HL-60 (cell line): ENCODE measurements around the gene ABCA9.

ENCODE experiments used
- DNase-seq, 2 experiments: peaks; one replicate each; pipeline ENCODE4 v3.0.0-alpha.2; 2010 to 2020; ENCODE audit warnings: low read depth in 1 of 2, low spot score in 1 of 2
- H3K27ac ChIP-seq: fragments of 250-450 bp; sonication (Bioruptor Pico); replicated peaks from 2 replicates; pipeline ENCODE4 v1.5.1; 2020; ENCODE audit warnings: mild to moderate bottlenecking, moderate library complexity
- H3K27me3 ChIP-seq: fragments of 250-450 bp; sonication (Bioruptor Pico); 2 replicates; pipeline ENCODE4 v1.5.1; 2021; ENCODE audit warnings: mild to moderate bottlenecking, moderate library complexity; ENCODE audit not compliant: insufficient read depth, poor library complexity, severe bottlenecking
- H3K4me3 ChIP-seq: replicated peaks from 2 replicates; pipeline ENCODE4 v1.5.1; 2011; ENCODE audit warnings: mild to moderate bottlenecking, control low read depth, low read length; ENCODE audit not compliant: insufficient read depth
- CTCF ChIP-seq: IDR thresholded peaks from one replicate; pipeline ENCODE4 v1.5.1; 2011; ENCODE audit warnings: low read length, control low read depth, inconsistent platforms; ENCODE audit not compliant: insufficient read depth
- POLR2AphosphoS5 ChIP-seq: IDR thresholded peaks from 2 replicates; pipeline ENCODE4 v1.6.1; 2012; ENCODE audit warnings: low read depth
- REST ChIP-seq: IDR thresholded peaks from 2 replicates; pipeline ENCODE4 v1.6.1; 2012; ENCODE audit warnings: low read depth; ENCODE audit not compliant: insufficient replicate concordance
- SPI1 ChIP-seq: IDR thresholded peaks from 2 replicates; pipeline ENCODE4 v1.6.1; 2012; ENCODE audit warnings: low read depth, mild to moderate bottlenecking, borderline replicate concordance

Gene ABCA9

GRCh38 chr17:69042308-69042707 is 18.4 kb downstream of the ABCA9 start:
- no peaks in the 10 kb centered on the region for H3K27me3 ChIP-seq
- H3K4me3 ChIP-seq = no peak overlapping the region
- no peak for TF ChIP-seq POLR2AphosphoS5
- no peak for TF ChIP-seq CTCF
- H3K27ac ChIP-seq = no peak overlapping the region
- DNase-seq = no peak

- H3K27me3 ChIP-seq = no peaks in the 10 kb centered on the region
- DNase-seq = no peak
- no peak overlapping the region for H3K4me3 ChIP-seq
- TF ChIP-seq CTCF (no peak), SPI1 (no peak)
- H3K27ac ChIP-seq = no peak overlapping the region
Measured at GRCh38 chr17:69031839-69032238, 28.9 kb downstream of the ABCA9 start.

GRCh38 chr17:69030169-69030568 is 30.6 kb downstream of the ABCA9 start:
- Histone ChIP-seq H3K4me3 (no peak overlapping the region), H3K27ac (no peak overlapping the region), H3K27me3 (no peaks in the 10 kb centered on the region)
- no peak for DNase-seq
- TF ChIP-seq POLR2AphosphoS5 (no peak), CTCF (no peak), SPI1 (no peak), REST (no peak)

- Histone ChIP-seq H3K27me3 (no peaks in the 10 kb centered on the region), H3K4me3 (no peak overlapping the region), H3K27ac (no peak overlapping the region)
- no peak for DNase-seq
- TF ChIP-seq REST (no peak), CTCF (no peak)
Measured at GRCh38 chr17:69018687-69019086, 42.0 kb downstream of the ABCA9 start.
